Stimulated activated CD4-positive, alpha-beta T cell treated with anti-CD3 and anti-CD28 coated beads, Interleukin-15, amount 100 ng/mL, for 48 hours (primary cell): ENCODE data around the gene NTRK3.

Source experiments
- DNase-seq, 2 donors: peaks; one replicate each; pipeline ENCODE4 v3.0.0-alpha.2; 2020; ENCODE audit warnings: low read depth in 2 of 2

Gene NTRK3

DNA sequence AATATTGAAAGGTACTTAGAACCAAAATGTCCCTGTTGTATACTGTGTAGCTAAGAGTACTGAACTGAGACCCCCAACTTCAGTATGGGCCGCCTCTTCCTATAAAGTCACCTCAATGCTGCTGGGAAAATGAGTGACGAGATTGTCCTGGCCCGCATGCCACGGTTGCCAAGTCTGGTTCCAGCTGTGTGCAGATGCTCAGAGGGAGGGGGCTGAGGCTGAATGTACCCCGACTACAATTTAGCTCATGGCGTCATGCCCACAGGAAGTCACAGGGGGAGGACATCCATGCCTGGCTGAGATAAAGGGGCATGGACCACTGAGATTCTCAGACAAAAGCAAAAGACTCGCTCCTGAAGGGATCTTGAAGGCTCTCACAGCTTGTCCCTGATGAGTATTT lies 271.1 kb downstream of the NTRK3 start:
- DNase-seq, result no peak

DNA sequence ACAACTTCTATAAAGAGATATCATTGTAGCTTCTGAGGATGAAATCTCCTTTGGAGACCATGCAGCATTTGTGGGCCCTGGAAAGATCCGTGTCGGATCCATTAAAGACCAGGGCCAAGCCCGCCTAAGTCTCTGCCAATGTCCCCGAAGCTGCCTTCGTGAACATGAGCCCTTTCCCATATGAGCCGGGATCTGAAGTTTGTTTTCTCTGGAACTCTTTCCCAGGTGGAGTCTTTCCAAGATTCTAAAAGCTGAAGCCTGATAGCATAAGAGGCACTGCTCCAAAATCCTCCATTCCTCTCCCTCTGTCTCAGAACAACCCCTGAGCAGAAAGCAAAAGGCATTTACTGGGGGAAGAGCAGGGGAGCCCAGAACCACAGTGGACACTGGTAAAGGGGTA lies 274.6 kb downstream of the NTRK3 start:
- DNase-seq, result no peak

DNA sequence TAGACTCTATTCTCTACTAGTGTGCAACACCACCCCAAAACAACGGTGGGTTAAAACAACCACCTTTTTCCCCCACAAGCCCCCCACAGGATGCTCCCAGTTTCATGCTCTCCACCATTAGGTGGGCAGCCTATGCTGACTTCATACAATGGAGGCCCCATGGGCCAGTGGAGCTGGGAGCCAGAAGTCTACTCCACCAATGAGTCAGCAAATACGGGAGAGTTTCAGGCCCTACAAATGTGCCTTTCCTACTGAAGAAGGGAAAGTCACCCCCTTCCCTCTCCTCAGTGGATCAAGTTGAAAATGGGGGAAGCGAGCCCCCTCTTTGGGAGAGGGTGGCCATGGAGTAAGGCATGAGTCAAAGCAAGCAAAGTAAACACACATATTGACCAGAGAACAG lies 278.6 kb downstream of the NTRK3 start:
- DNase-seq, result no peak

DNA sequence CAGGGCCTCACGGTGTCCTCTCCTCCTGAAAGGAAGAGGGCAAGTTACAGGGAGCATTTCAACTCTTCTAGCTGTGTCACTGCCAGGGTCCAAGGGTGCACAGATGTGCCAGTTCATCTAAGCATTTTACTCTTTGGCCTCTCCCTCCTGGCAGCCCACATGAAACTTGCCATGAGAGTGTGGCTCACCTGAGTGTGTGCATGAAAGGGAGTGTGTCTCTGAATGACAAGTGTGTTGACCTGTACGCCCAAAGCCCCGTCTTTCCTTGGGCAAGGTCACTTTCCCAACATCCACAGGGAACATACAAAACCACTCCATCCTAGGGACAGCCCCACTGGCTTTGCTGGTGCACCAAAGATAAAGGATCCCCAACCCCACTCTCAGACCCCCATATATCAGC lies 280.0 kb downstream of the NTRK3 start:
- DNase-seq, result no peak

DNA sequence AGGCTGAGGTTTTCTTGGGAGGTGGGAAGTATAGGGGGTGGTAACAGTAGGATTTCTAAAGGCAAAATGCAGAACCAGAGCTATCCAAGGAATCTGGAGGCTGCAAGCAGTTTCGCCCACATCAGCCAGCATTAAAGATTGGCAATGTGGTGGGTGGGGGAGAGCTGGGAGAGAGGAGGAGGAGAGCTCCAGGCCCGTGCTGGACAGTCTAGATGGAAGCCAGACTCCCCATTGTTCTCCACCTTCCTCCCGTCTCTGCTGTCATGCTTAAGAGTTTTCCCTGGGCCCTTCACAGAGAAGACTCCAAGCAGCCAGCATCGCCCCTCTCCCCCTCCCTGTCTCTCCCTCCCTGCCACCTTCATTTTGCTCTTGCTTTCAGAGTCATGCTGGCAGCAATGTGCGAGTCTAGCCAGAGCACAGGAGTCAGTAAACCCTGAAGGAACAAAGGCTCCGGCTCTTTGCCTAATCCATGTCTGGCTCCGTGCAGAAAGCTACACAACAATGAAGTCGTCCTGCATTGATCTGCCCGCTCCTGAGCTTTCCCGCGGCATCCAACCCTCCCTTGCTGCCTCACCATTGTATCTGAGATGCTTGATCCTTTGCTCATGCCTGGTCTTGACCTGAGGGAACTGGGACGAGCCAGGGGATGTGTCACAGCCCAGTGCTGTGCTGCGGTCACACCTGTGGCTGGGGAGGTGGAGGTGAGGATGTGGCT lies 282.9 kb downstream of the NTRK3 start:
- DNase-seq, result no peak

DNA sequence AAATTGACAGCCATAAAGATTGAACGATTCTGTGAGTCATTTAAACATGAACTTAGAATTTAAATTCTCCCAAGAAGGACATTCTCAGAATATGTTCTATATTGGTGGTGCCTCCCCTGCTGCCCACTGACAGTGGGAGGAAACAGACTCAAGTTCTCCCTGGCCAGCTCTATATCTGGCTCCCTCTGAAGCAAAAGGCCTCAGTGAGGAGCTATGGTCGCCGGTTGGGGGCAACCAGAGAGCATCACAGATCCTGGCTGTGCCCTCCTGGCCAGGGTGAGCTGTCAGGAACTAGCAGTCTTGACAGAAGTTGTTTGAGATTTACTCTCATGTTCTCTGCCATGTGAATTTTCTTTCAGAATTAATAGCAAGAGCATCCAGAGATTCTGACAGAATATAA lies 285.5 kb downstream of the NTRK3 start:
- no peak for DNase-seq

DNA sequence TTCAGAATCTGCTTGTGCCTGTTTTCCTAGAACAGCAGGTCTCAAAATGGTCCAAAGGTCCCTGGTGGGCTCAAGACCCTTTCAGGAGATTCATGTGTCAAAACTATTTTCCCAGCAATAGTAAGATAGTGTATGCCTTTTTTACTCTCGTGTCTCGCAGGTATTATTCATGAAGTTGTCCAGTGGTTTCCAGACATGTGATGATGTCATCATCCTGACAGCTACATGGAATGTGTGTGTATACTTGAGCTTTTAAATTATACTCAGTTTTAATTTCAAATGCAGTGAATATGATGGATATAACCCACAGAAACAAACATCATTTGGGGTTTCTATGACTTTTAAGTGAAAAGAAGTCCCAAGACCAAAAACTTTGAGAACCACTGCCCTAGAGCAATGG lies 288.6 kb downstream of the NTRK3 start:
- DNase-seq, result no peak

DNA sequence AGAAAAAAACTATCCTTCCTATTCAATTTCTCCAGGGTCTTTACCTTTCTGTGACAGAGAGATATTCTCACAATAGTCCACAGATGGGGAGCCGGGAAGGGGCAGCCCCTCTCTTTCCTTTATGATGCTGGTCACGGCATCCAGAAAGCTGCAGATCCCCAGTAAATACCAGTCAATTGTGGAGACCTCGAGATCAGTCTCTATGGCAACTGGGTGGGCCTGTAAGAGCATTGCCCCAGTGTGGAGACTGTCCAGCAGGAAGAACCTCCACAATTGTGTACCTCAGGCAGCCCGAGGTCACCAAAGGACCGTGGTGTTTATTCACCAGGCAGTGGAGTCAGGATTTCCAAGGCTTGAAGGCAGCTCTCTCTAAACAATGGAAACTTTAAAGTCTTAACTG lies 291.2 kb downstream of the NTRK3 start:
- no peak for DNase-seq

DNA sequence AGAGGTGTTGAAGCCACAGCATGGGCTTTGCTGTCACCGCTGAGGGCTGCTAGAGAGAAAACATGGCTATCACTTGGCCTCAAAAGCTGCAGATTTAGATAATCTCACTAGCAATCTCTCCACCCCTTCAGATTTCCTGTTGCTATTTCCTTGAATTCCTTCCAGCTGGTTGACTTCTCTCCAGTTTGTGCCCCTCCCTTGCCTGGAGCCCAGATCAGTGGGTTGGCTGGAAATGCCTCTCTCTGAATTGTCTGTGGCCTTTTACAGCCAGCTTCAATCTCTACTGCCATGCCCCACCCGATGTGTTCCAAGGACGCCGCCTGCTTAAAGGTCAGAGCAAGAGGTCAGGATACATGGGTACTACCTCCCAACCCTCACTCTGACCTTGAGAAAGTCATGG lies 294.1 kb downstream of the NTRK3 start:
- no peak for DNase-seq

DNA sequence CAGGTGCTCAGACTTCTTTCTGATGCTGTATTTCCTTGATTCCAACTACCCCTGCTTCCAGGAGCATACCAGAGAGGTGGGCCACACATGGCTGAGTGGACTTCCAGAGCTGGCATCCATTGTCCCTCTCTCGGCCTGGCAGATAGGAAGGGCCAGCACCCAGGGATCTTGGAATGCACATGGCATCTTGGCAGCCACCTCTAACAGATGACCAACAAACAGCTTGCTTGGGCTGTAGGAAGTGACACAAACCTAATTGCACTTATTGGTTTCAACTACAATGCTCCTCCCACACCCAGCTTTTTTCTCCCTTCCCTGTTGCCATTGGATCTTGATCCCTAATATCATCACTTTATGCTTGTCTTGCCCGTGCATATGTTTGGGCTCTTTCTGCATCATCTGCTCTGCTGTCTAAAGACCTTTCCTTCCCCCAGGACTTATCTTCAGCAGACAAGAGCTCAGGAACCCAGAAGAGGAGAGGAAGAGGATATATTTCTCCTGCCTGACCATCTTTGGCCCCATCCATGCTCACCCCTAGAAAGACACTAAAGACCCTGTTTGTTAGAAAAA lies 294.6 kb downstream of the NTRK3 start:
- DNase-seq, result no peak

DNA sequence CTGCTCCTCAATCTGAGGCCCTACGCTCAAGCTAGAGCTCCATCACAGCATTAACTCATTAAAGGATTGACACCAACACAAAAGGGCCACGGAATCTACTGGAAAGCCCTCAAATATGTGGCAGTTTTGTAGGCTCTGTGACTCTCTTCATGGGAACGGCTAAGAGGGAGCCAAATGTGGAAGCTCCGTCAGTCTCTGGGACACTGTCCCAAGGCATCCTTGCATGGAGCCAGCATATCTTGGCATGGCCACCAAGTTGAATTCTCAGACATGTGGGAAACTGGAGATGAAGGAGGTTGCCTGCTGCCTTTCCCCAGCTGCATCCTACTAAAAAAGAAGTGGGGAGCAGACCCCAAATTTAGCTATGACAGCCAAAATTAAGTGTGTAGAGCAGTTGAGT lies 296.9 kb downstream of the NTRK3 start:
- DNase-seq, result no peak

DNA sequence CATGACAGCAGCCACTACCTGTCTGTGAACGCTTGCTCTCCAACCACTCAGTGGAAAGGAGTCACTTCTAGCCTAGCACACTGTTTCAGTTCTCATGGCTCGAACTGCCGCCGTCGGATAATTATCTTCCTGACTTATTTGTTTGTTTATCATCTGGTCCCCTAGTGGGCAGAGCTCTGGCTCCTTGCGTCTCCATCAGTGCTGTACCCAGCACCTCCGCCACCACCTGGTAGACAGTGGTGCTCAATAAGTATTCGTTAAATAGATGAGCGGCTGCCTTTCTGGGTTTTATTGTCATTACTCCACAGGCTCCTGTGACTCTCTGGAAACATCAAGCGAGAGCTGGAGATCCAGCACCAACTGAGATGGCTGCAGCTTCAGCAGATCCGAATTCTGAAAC lies 297.5 kb downstream of the NTRK3 start:
- no peak for DNase-seq

DNA sequence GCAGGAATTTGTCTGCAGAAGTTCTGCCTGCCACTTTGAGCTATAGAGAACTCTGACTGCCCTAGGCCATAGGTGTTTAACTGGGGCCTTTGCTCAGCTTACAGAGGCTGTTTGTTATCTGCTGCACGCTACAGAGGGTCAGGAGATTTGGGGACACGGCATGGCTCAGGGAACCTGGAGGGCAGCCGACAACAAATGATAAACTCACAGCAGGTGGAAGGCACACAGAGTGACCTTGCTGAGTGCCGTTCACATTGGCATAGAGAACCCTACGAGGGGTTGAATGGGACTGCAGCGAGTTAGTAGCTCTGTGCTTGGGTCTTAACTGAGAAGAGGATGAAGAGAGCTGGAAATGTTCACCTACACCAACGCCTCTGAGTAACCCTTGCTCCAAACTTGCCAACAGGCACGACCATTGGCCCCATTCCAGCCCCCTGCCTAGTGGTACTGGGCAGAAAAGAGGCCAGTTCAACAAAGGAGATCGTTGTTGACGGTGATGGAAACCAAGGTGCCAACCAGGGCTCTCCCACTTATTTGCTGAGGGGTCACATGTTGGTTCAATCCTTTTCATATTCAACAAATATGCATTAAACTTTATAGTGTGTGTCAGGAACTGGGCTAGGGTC lies 301.1 kb downstream of the NTRK3 start:
- DNase-seq, result no peak

DNA sequence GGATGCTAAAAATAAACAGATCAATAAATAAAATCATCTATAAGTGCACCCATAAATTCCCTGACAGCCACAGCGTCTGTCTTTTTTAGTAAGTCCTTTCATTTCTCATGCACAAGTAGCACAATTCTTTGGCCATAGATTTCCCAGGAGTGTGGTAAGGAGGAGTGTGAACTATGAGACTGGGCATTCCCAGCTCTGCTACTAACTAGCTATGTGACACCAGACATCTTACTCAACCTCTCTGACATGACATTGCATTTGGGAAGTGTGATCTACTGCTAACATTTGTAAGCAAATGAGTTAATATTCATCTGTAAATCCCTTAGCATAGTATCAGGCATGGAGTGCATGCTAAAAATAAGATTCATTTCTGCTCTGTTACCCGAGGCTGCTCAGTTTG lies 301.7 kb downstream of the NTRK3 start:
- DNase-seq, result no peak

DNA sequence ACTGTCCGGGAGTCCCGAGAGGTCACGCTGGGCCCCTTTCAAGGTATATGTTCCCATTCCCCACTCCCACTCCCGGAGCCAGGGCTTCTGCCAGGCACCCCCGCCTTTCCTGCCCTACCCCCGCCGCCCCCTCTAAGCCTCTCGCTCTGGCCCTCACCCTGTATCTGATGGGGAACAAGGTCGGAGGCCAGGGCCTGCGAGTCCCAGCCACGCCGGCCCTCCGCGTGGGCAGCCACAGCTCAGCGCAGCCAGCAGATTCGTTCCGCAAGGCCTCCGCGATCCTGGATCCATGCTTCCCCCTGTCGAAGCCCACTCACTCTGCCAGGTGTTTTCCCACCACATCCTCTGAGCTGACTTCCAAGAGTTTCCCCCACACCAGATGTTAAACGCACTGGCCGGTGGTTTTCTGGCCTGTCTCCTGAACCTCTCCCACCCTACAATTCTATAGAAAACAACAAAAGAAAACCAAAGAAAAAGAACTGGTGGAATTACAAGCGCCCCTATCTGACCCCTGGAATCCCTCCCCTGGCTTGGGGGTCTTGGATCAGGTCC lies 303.7 kb downstream of the NTRK3 start:
- no peak for DNase-seq

DNA sequence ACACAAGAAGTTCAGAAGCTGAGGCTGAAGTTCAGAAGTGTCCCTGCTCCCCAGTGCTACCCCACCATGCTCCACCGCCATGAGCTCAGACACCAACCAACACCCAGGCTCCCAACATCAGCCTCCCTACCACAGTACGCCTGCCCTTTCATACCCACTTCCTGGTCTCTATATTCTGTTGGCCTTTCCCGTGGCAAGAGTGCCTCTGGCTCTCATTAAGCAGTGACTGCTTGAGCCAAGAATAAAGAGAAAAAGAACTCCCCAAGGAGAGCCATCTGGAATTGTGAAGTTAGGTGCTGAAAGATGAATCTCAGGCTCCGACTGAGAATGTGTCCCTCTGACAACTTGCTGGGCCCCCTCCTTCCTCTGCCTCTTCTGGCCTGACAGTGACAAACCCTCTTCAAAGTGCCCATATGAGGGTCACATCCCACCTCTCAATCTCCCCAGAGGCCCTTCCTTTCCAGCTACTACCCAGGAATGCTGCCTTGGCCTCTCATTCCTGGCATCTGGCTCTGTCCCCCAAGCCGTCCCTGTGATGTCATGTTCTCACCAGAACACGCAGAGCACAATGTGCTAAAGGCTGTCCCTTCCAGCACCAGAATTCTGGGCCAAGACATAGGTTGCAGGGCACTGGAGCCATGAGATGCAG lies 306.8 kb downstream of the NTRK3 start:
- DNase-seq, result no peak

DNA sequence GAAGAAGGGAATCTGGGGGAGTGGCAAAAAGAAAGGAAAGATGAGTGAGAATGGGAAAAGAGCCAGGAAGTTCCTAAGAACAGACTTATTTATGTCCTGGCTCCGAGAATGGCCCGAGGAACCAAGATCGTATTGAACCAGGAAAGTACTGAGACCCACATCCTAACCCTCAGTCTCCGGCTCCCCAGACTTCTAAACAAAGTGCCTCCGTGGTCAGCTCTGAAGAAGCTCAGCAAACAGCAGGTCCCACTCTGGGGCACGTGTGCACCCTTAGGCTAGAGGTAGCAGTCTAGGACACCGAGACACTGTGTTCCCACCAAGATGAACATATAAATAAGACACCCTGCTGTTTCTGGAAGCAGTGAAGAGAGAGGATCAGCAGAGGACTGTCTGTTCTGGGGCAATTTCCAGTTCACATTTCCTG lies 307.4 kb downstream of the NTRK3 start:
- DNase-seq, result no peak

DNA sequence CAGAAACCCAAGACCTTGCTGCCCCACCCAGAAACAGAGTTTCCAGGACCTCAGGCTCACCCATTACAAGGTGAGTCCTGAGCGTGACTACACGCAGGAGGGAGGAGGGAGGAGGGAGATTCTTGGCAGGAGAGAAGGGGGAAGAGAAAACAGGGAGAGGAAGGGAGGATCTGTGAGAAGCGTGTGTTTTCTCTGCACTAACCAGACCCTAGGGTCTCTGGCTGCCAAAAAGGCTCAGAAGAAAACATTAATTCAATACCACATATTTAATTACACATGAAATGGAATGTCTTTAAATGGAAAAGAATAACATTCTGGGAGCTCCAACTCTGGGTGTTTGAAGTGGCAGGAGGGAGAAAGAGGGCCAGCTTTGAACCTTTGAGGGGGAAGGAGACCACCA lies 309.0 kb downstream of the NTRK3 start:
- no peak for DNase-seq

DNA sequence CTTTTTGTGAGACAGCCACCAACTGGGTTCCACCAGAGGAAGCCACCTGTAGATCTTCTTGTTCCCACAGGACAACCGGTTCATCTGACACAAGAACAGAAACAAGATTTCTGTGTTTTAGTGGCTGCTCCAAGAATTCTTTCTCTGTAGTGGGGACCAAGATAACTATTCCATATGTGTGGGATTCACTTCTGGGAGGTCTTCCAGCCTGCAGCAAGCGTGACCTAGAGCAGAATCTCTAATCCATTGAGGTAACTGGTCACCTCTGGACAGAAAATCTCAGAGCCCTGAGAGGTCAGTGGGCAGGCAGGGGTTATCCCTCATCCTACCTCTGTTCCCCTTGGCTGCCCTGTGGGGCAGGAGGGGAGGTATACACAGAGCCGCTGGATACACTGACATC lies 311.3 kb downstream of the NTRK3 start:
- DNase-seq, result no peak

DNA sequence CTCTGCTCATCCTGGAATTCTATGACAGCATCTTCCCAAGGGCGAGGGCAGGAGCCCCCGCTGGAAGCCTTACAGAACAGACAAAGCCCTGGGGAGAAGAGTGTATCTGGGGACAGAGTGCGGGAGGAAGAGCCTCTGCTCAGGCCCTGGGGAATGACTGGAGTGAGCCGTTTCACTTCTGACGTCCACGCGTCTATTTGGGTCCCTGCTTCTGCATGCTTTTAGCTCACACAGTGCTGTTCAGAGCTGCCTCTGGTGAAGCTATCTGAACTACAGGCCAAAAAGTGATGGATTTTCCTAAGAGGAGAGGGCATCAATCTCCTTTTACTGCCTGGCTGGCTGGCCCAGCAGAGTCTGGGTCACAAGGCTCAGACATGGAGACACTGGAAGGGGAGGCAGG lies 311.8 kb downstream of the NTRK3 start:
- no peak for DNase-seq

DNA sequence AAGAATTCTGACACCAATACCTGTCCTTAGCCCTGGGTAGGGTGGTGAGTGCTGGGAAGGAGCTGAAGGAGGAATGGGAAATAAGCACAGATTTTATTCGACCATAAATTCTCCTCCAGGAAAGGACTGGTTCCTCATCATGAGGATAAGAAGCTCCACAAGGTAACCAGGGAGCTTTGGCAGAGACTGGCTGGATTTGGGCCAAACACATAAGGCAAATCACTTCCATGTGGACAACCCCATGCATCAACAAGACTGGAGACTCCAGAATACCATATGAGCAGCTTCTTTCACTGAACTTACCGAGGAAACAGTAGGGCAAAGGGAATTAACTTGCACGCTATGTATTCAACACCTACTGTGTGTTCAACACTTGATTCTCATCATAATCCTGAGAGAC lies 312.5 kb downstream of the NTRK3 start:
- DNase-seq, result no peak

DNA sequence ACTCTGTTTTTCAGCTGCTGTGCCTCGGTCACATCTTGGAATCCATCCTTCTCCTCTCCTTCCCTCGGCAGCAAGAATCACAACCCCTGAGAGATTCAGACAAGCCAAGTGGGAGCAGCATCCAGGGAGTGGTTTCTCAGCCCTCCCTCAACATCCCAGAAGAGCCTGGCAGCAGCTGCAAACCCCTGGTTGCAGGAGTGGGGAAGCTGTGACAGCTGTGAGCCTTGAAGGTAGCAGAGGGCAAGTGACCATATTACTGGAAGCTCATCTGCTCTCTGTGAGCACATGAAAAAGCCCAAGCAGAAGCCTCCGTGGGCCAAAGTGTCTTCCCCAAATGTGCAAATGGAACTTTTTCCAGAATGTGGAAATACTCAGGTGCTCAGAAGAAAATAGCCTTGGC lies 312.9 kb downstream of the NTRK3 start:
- no peak for DNase-seq

DNA sequence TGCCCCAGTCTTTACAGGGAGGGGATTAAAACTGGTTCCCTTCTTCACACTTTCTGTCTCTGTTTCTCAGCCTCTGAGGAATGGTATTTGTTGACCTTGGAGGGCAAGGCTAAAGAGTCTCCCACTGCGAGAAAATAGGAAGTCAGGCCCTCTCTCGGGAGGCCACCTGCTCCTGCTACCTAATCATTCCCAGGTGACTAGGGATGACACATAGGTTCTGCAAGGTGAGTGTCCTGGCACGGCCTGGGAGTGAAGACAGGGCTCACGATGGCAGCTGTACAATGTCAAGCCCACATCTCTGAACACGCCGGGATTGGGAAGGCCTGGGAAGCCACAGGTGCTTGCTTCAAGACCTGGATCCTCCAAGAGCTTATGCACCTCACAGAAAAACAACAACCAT lies 314.2 kb downstream of the NTRK3 start:
- no peak for DNase-seq
